ENCODE measurements around the gene TPM4.

GRCh38 chr19:16087940-16088339 lies 11.6 kb downstream of the TPM4 start:
- TF ChIP-seq POLR2A (IDR thresholded peaks at IDR 0.05; ENCODE audit: low read depth, low read length), result peak; percentile 20; the same call in 1 of the 2 replicates
- peak; percentile 66 for TF ChIP-seq POLR2AphosphoS5 (IDR thresholded peaks at IDR 0.05; ENCODE audit: low read depth, low read length)
- no peak for TF ChIP-seq TAF1 (IDR thresholded peaks at IDR 0.05; ENCODE audit: low read depth, low read length)
- TF ChIP-seq POU2F2 (IDR thresholded peaks at IDR 0.05; ENCODE audit: low read depth, low read length), result no peak
- no peak for TF ChIP-seq PAX5 (IDR thresholded peaks at IDR 0.05; ENCODE audit: insufficient read depth, low read length, severe bottlenecking)

All from GM12891 (cell line).